Measurements from ENCODE around the gene ANKK1. TPM values are rescaled to one million over a fixed set of nuclear protein-coding genes. Genes with fewer than 3 reads are reported as not detected.

Gene ANKK1
- total and polyA plus RNA-seq, 2 donors from 2014 or later = 0.19 to 0.60 TPM

GRCh38 chr11:113404859-113405430 lies 17.4 kb downstream of the ANKK1 start:
- Histone ChIP-seq H3K4me1 (ENCODE audit: control insufficient read depth in 2 of 3, insufficient read depth in 2 of 3, low read depth in 1 of 3, low read length in 3 of 3) (no peaks in the 10 kb centered on the region), H3K9ac (ENCODE audit: low read length in 3 of 3) (no peak overlapping the region), H3K27ac (ENCODE audit: low read depth in 2 of 2, low read length in 2 of 2) (no peak overlapping the region), H3K4me3 (ENCODE audit: low read length in 3 of 3) (no peak overlapping the region), H3K36me3 (ENCODE audit: control insufficient read depth in 2 of 3, insufficient read depth in 3 of 3, low read length in 3 of 3) (no peaks in the 10 kb centered on the region), H3K9me3 (ENCODE audit: control insufficient read depth in 2 of 3, insufficient read depth in 1 of 3, low read length in 3 of 3) (no peaks in the 10 kb centered on the region), H3K27me3 (ENCODE audit: control insufficient read depth, insufficient read depth, low read length) (no peaks in the 10 kb centered on the region)
- intact Hi-C loops (cut with DNase I) = no loop called here
- TF ChIP-seq CTCF (IDR thresholded peaks at IDR 0.05; ENCODE audit: borderline replicate concordance, extremely low read depth, insufficient read depth) = no peak
- DNase-seq (no peak), FAIRE-seq (no peak)

- intact Hi-C loops (cut with DNase I) = no loop called here
- no peak for TF ChIP-seq CTCF (IDR thresholded peaks at IDR 0.05; ENCODE audit: borderline replicate concordance, extremely low read depth, insufficient read depth)
- FAIRE-seq (no peak), DNase-seq (no peak)
- H3K9ac ChIP-seq (ENCODE audit: low read length in 3 of 3) = no peak overlapping the region
- H3K27me3 ChIP-seq (ENCODE audit: control insufficient read depth, insufficient read depth, low read length) = no peaks in the 10 kb centered on the region
- no peak overlapping the region for H3K27ac ChIP-seq (ENCODE audit: low read depth in 2 of 2, low read length in 2 of 2)
- no peaks in the 10 kb centered on the region for H3K9me3 ChIP-seq (ENCODE audit: control insufficient read depth in 2 of 3, insufficient read depth in 1 of 3, low read length in 3 of 3)
- H3K4me3 ChIP-seq (ENCODE audit: low read length in 3 of 3) = no peak overlapping the region
- no peaks in the 10 kb centered on the region for H3K36me3 ChIP-seq (ENCODE audit: control insufficient read depth in 2 of 3, insufficient read depth in 3 of 3, low read length in 3 of 3)
- no peaks in the 10 kb centered on the region for H3K4me1 ChIP-seq (ENCODE audit: control insufficient read depth in 2 of 3, insufficient read depth in 2 of 3, low read depth in 1 of 3, low read length in 3 of 3)
Observed at GRCh38 chr11:113405724-113406478, 18.3 kb downstream of the ANKK1 start.

- no peaks in the 10 kb centered on the region for H3K36me3 ChIP-seq (ENCODE audit: control insufficient read depth in 2 of 3, insufficient read depth in 3 of 3, low read length in 3 of 3)
- no peak for FAIRE-seq
- no peaks in the 10 kb centered on the region for H3K27me3 ChIP-seq (ENCODE audit: control insufficient read depth, insufficient read depth, low read length)
- H3K27ac ChIP-seq (ENCODE audit: low read depth in 2 of 2, low read length in 2 of 2) = no peak overlapping the region
- DNase-seq = no peak
- no peak for TF ChIP-seq CTCF (IDR thresholded peaks at IDR 0.05; ENCODE audit: borderline replicate concordance, extremely low read depth, insufficient read depth)
- intact Hi-C loops (cut with DNase I) = no loop called here
- H3K9ac ChIP-seq (ENCODE audit: low read length in 3 of 3) = no peak overlapping the region
- H3K4me1 ChIP-seq (ENCODE audit: control insufficient read depth in 2 of 3, insufficient read depth in 2 of 3, low read depth in 1 of 3, low read length in 3 of 3) = no peaks in the 10 kb centered on the region
- H3K9me3 ChIP-seq (ENCODE audit: control insufficient read depth in 2 of 3, insufficient read depth in 1 of 3, low read length in 3 of 3) = no peaks in the 10 kb centered on the region
- no peak overlapping the region for H3K4me3 ChIP-seq (ENCODE audit: low read length in 3 of 3)
Observed at GRCh38 chr11:113407163-113407562, 19.6 kb downstream of the ANKK1 start.
